K562 (cell line): Measurements from ENCODE around the gene FCRL6. TPM values are rescaled to one million over a fixed set of nuclear protein-coding genes. Genes with fewer than 3 reads are reported as not detected.

Source experiments
- ATAC-seq: fragments of 200-7000 bp; cut with Tn5 transposase; 3 replicates; pipeline ENCODE4 v1.9.1; 2020; ENCODE audit warnings: moderate library complexity
- BruUV-seq: library from RNA; stranded (reverse); fragments of 400-500 nt; replicated peaks from 2 replicates; lab custom pipeline; 2021; lab: Mats Ljungman, UMichigan
- CTCF ChIA-PET: fragments of 300-600 bp; formaldehyde crosslinking; extraction: SDS; loops from one replicate; lab custom pipeline; 2021; ENCODE audit warnings: low intra/inter-chr PET ratio; lab: Yijun Ruan, JAX
- POLR2A ChIA-PET: fragments of 300-600, 350-650 bp; sonication (Branson Sonifier 250); formaldehyde crosslinking; extraction: SDS; loops from one replicate; lab custom pipeline; 2021; ENCODE audit warnings: antibody characterized with exemption, inconsistent platforms; lab: Yijun Ruan, JAX
- DNase-seq, 4 experiments: peaks; one replicate each; pipeline versions ENCODE4 v3.0.0 to v3.0.0-alpha.2; 2011 to 2018; ENCODE audit warnings: low spot score in 3 of 4, mixed read lengths in 3 of 4; ENCODE audit errors: extremely low read depth in 1 of 4
- FAIRE-seq: peaks from 2 replicates; lab custom pipeline; 2011; peaks lifted over from hg19 to GRCh38; lab: Jason Lieb, UNC
- H2AFZ ChIP-seq: 2 replicates; pipeline ENCODE4 v1.6.0; 2011; ENCODE audit warnings: low read depth, low read length, control low read depth, inconsistent platforms
- H3K27ac ChIP-seq: fragments of 200-600 bp; 3 replicates; pipeline ENCODE4 v1.8.0; 2011; ENCODE audit warnings: low read depth, mild to moderate bottlenecking, control low read depth, inconsistent platforms, low read length, moderate library complexity, mixed read lengths; ENCODE audit errors: extremely low read depth
- H3K27me3 ChIP-seq, 2 experiments: fragments of 300-600 bp in 1 of 2; 2 replicates in 1 of 2; 3 replicates in 1 of 2; pipeline versions ENCODE4 v1.6.0 to v1.8.0; 2011; ENCODE audit warnings: inconsistent platforms in 2 of 2, low read length in 2 of 2, mild to moderate bottlenecking in 1 of 2, mixed read lengths in 1 of 2, moderate library complexity in 1 of 2; ENCODE audit not compliant: control insufficient read depth in 2 of 2, insufficient read depth in 2 of 2
- H3K36me3 ChIP-seq: fragments of 300-600 bp; 3 replicates; pipeline ENCODE4 v1.8.0; 2011; ENCODE audit warnings: mild to moderate bottlenecking, low read length, inconsistent platforms; ENCODE audit not compliant: control insufficient read depth, insufficient read depth
- H3K4me1 ChIP-seq, 2 experiments: fragments of 200-600 bp in 1 of 2; replicated peaks in 1 of 2; 2 replicates in 1 of 2; 3 replicates in 1 of 2; pipeline versions ENCODE4 v1.5.1 to v1.8.0; 2011; ENCODE audit warnings: inconsistent platforms in 2 of 2, low read length in 2 of 2, mild to moderate bottlenecking in 1 of 2, mixed read lengths in 1 of 2, moderate library complexity in 1 of 2; ENCODE audit not compliant: control insufficient read depth in 2 of 2, insufficient read depth in 2 of 2
- H3K4me2 ChIP-seq: 2 replicates; pipeline ENCODE4 v1.6.1; 2011; ENCODE audit warnings: low read length, control low read depth, inconsistent platforms, mixed read lengths; ENCODE audit not compliant: insufficient read depth
- H3K4me3 ChIP-seq: fragments of 200-600 bp; sonication (generic), shearing (Covaris generic); 2 replicates; pipeline ENCODE4 v1.5.1; 2016; ENCODE audit warnings: control low read depth, inconsistent platforms
- H3K79me2 ChIP-seq: fragments of 200-600 bp; 3 replicates; pipeline ENCODE4 v1.8.0; 2011; ENCODE audit warnings: low read length, inconsistent platforms; ENCODE audit not compliant: control insufficient read depth, insufficient read depth
- H3K9ac ChIP-seq, 2 experiments: 2 replicates each; pipeline versions ENCODE4 v1.6.0 to v1.6.1; 2011; ENCODE audit warnings: low read depth in 2 of 2, low read length in 2 of 2, control low read depth in 1 of 2, inconsistent platforms in 1 of 2, mild to moderate bottlenecking in 1 of 2, mixed read lengths in 1 of 2; ENCODE audit not compliant: insufficient read depth in 1 of 2
- H3K9me1 ChIP-seq: one replicate; pipeline ENCODE4 v1.6.0; 2011; ENCODE audit warnings: inconsistent platforms, mild to moderate bottlenecking, low read length, moderate library complexity; ENCODE audit not compliant: control insufficient read depth, insufficient read depth
- H3K9me3 ChIP-seq: replicated peaks from 2 replicates; pipeline ENCODE4 v1.5.1; 2011; ENCODE audit warnings: low read depth, low read length, inconsistent platforms; ENCODE audit not compliant: control insufficient read depth, insufficient read depth
- H4K20me1 ChIP-seq: replicated peaks from 2 replicates; pipeline ENCODE4 v1.6.1; 2011; ENCODE audit warnings: low read length, inconsistent platforms, mixed read lengths; ENCODE audit not compliant: control insufficient read depth, insufficient read depth
- DIDO1 ChIP-seq: fragments of 450-650 bp; IDR thresholded peaks from 2 replicates; pipeline ENCODE4 v1.6.1; 2016; ENCODE audit warnings: low read depth, missing biosample characterization, missing genetic modification characterization
- GMEB1 ChIP-seq: fragments of 250-450 bp; sonication (Bioruptor Pico); IDR thresholded peaks from 2 replicates; pipeline ENCODE4 v1.4.0; 2020; ENCODE audit warnings: mild to moderate bottlenecking
- KDM1A ChIP-seq, 2 experiments: fragments of 450-650 bp; IDR thresholded peaks; 2 replicates each; pipeline ENCODE4 v1.6.1; 2016; ENCODE audit warnings: mild to moderate bottlenecking in 2 of 2
- KDM5B ChIP-seq: fragments of 200-600 bp; sonication (generic); IDR thresholded peaks from 2 replicates; pipeline ENCODE4 v1.6.1; 2012; ENCODE audit warnings: low read depth, mild to moderate bottlenecking, moderate library complexity, low read length, control low read depth, inconsistent platforms; ENCODE audit not compliant: insufficient replicate concordance
- RB1 ChIP-seq: fragments of 450-650 bp; IDR thresholded peaks from 2 replicates; pipeline ENCODE4 v1.6.1; 2017; ENCODE audit warnings: low read depth, mild to moderate bottlenecking
- RBFOX2 ChIP-seq: fragments of 200-400 bp; formaldehyde crosslinking; IDR thresholded peaks from 2 replicates; pipeline ENCODE4 v1.6.1; 2017; ENCODE audit warnings: low read depth, mild to moderate bottlenecking, low read length, moderate library complexity
- RBM34 ChIP-seq: fragments of 200-400 bp; formaldehyde crosslinking; IDR thresholded peaks from 2 replicates; pipeline ENCODE4 v1.6.1; 2018; ENCODE audit warnings: low read length, borderline replicate concordance; ENCODE audit not compliant: insufficient read depth
- THRB ChIP-seq: fragments of 450-650 bp; formaldehyde crosslinking; conservative IDR thresholded peaks from 2 replicates; pipeline ENCODE4 v1.4.0; 2022; ENCODE audit warnings: mild to moderate bottlenecking, missing genetic modification characterization
- TRIM28 ChIP-seq: fragments of 450-650 bp; IDR thresholded peaks from 2 replicates; pipeline ENCODE4 v1.6.1; 2017
- ZC3H4 ChIP-seq: sonication (generic); formaldehyde crosslinking; IDR thresholded peaks from 2 replicates; pipeline ENCODE4 v1.9.0; 2021; ENCODE audit warnings: missing genetic modification reagents, borderline replicate concordance
- ZNF354B ChIP-seq: fragments of 250-450 bp; sonication (Bioruptor Pico); IDR thresholded peaks from 2 replicates; pipeline ENCODE4 v1.4.0; 2020
- ZNF780A ChIP-seq: fragments of 250-450 bp; sonication (Bioruptor Pico); IDR thresholded peaks from 2 replicates; pipeline ENCODE4 v1.5.0; 2021; ENCODE audit warnings: mild to moderate bottlenecking
- WGBS: fragments of 100-300 bp; shearing (Covaris generic); methylation state at CpG from one replicate; pipeline ENCODE4 v1.1.6; 2016; ENCODE audit warnings: low coverage, mixed read lengths; ENCODE audit not compliant: insufficient coverage; ENCODE audit errors: missing lambda C conversion rate; 5-methylcytosine and 5-hydroxymethylcytosine counted together
- in situ Hi-C: fragments of 300-500 bp; cut with MboI; formaldehyde crosslinking; loops from 4 replicates; pipeline ENCODE4 v1.15.0; 2018; ENCODE audit warnings: inconsistent platforms, mixed read lengths
- intact Hi-C: fragments of 100-400 bp; cut with micrococcal nuclease; formaldehyde crosslinking; loops from 2 replicates; pipeline ENCODE4 v1.14.2; 2022
- polyA plus RNA-seq, 8 experiments: library from polyadenylated mRNA; depleted of rRNA in 4 of 8; stranded (reverse) in 5 of 8; unstranded in 3 of 8; fragments of >200 nt; fragmentation: Nextera tagmentation in 2 of 8; fragmentation: Illumina TruSeq in 1 of 8; extraction: Ambion mirVana in 2 of 8; extraction: Trizol in 1 of 8; gene quantifications; 2 replicates each; pipeline versions ENCODE4 v1.2.1 to v1.2.3, GENCODE V29; 2011 to 2014; ENCODE audit warnings: inconsistent platforms in 1 of 8, missing spikeins in 1 of 8
- total RNA-seq, 7 experiments: library from RNA; depleted of rRNA in 6 of 7; stranded (reverse); fragments of >200 nt in 6 of 7; fragmentation: Illumina TruSeq in 2 of 7; extraction: Trizol in 2 of 7; gene quantifications; 2 replicates each; pipeline versions ENCODE4 v1.2.1 to v1.2.3, GENCODE V29; 2011 to 2021; ENCODE audit warnings: low replicate concordance in 1 of 7

The FCRL6 gene
- total and polyA plus RNA-seq, 9 of the 15 experiments (the other 6 are each of a cell fraction or from before 2014, with no cell fraction given) = not detected

GRCh38 chr1:159862557-159862956, 60.4 kb downstream of the FCRL6 start, which contains the start of gene VSIG8:
Gene VSIG8, minus strand, starts transcription at chr1:159862657. Its CDS starts 136 bp downstream, at chr1:159862521.
- 0% methylated on average over 3 of the region's 4 CpGs for WGBS
- Histone ChIP-seq H3K79me2 (no peaks in the 10 kb centered on the region), H3K27ac (no peak within 1 kb of the TSS), H3K9me3 (no peaks in the 10 kb centered on the region), H3K27me3 (peaks cover 2 to 46% of the 10 kb centered on the region in 2 experiments; a peak in 4 of 5 replicates), H3K4me2 (no peak within 1 kb of the TSS), H3K4me1 (0 out of 5 replicates have a peak, but pooled peaks cover 0 to 1% of the 10 kb centered on the region in 2 experiments), H3K4me3 (no peak within 1 kb of the TSS)
- BruUV-seq = no TSS peak
- ATAC-seq = no peak
- intact Hi-C loops = no loop called here
- in situ Hi-C loops = no loop called here
- TF ChIP-seq RBM34 = no peak
- no peak for TF ChIP-seq KDM5B
- no peak for TF ChIP-seq GMEB1 (CRISPR knock-in tag)
- TF ChIP-seq TRIM28 = no peak
- TF ChIP-seq THRB (CRISPR knock-in tag) = no peak
- TF ChIP-seq ZNF780A (CRISPR knock-in tag) = no peak
- no peak for TF ChIP-seq KDM1A (IDR thresholded peaks at IDR 0.05)
- TF ChIP-seq ZC3H4 (CRISPR knock-in tag) = no peak
- TF ChIP-seq DIDO1 (tag) = no peak
- no peak for TF ChIP-seq RBFOX2
- TF ChIP-seq ZNF354B (CRISPR knock-in tag) = no peak
- no peak for TF ChIP-seq RB1
- TF ChIP-seq, all 486 proteins: peak for 0
- ChIA-PET POLR2A (interaction anchor here (1.0 kb wide), 1 partner anchor 12 kb away, joined by 4 read pairs; no protein-coding TSS in a partner anchor), CTCF (no interaction called here)
- FAIRE-seq (no peak), DNase-seq (no peak)
- Histone ChIP-seq H4K20me1 (no peaks in the 10 kb centered on the region), H3K36me3 (no peaks in the 10 kb centered on the region), H3K9me1 (no peaks in the 10 kb centered on the region), H3K9ac (no peak within 1 kb of the TSS; a peak in 1 of 4 replicates), H2AFZ (no peak within 1 kb of the TSS)
